Cerebellar cortex (tissue), 1 donor: ENCODE results near the gene PURB.
"Not testable (repeated sequence)": the region's sequence is repeated elsewhere in the genome, so short reads cannot be mapped to it uniquely, and the experiment has no call there.

Experiments
- DNase-seq: peaks from one replicate; pipeline ENCODE4 v3.0.0-alpha.2; 2015; ENCODE audit warnings: low spot score

Gene PURB

GRCh38 chr7:44852590-44852989 is 32.7 kb downstream of the PURB start:
- no peak for DNase-seq

- no peak for DNase-seq
Measured at GRCh38 chr7:44849885-44850544, 35.3 kb downstream of the PURB start.

DNA sequence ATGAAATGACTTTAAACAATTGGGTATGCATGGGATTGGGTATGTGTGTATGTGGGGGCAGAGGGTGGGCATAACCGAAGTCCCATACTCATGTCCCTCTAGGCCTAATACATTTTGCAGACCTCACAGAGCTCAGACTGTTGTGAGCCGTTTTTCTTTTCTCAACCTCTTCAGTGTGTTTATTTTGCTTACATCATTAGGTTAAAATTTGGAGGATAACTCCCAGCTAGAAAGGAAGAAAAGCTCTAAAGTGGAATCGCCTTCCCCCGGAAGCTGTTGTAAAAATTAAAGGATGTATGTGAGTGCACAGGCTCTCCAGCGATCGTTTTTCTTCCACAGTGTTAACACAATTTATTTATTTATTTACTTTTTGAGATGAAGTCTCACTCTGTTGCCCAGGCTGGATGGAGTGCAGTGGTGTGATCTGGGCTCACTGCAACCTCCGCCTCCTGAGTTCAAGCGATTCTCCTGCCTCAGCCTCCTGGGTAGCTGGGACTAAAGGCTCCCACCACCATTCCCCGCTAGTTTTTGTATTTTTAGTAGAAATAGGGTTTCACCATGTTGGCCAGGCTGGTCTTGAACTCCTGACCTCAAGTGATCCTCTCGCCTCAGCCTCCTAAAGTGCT is 36.0 kb downstream of the PURB start:
- DNase-seq = no peak

- peak; percentile 100 for DNase-seq
Measured at GRCh38 chr7:44847920-44848634, 37.3 kb downstream of the PURB start, which contains the start of gene H2AZ2. H2AZ2 (minus strand) TSS chr7:44848087; CDS start chr7:44847971, 116 bp downstream.

DNA sequence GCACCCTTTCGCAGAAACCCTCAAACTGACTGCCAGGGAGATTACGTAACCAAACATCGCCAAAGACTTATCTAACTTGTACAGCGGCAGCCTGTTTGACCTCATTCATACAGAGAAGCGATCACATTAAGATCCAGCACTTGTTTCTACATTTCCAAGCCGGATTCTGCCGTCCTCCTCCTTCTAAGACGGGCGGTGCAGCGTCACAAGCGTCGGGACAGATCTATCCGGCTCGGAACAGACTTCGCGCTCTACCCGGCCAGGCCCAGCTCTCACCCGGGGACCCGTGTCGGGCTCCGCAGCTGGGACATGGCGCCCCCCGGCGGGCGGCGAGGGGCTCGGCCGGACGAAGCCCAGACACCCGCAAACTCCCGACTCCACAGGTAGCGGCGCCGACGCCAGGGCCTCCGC is 37.8 kb downstream of the PURB start:
- DNase-seq = peak; percentile 80

GRCh38 chr7:44846816-44847508 is 38.4 kb downstream of the PURB start:
- DNase-seq = peak; percentile 21

DNA sequence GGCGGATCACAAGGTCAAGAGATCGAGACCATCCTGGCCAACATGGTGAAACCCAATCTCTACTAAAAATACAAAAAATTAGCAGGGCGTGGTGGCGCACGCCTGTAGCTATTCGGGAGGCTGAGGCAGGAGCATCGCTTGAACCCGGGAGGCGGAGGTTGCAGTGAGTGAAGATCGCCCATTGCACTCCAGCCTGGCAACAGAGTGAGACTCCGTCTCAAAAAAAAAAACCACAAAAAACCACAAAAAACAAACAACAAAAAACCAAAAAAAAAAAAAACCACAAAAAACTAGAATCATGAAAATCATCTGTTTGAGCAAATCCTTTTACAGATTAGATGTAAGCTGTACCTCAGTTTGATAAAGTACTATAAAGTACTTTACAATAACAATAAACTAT is 38.9 kb downstream of the PURB start:
- not testable (repeated sequence) for DNase-seq

GRCh38 chr7:44845451-44845850 is 39.9 kb downstream of the PURB start:
- no peak for DNase-seq

- DNase-seq = not testable (repeated sequence)
Measured at GRCh38 chr7:44843440-44843839, 41.9 kb downstream of the PURB start.

DNA sequence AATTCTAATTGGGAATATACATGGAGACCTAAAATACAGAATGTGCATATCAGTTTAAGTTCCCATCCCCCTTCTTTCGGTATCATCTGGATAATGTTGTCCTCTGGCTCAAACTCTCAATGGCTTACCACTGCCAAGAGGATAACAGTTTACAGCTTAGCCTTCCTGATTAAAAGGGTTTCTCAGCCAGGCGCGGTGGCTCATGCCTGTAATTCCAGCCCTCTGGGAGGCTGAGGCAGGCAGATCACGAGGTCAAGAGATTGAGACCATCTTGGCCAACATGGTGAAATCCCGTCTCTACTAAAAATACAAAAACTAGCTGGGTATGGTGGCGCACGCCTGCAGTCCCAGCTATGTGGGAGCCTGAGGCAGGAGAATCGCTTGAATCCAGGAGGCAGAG is 42.7 kb downstream of the PURB start:
- not testable (repeated sequence) for DNase-seq

DNA sequence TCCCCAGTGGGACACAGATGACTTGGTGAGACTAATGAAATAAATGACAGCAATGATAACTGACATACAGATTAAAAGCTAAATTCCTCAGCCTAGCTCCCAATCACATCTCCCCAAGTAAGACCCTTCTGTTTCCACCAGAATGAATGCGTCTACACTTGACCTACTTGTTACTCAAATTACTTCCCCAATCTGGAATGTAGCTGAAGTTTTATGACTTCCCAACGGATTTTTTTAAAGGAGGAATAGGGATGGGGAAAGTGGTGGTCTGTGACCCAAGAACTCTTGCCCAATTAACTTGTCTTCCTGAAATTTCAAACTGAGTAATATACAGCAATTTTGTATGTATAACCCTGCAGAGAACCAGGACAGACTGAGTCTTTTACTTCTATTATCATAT is 46.6 kb downstream of the PURB start:
- no peak for DNase-seq

DNA sequence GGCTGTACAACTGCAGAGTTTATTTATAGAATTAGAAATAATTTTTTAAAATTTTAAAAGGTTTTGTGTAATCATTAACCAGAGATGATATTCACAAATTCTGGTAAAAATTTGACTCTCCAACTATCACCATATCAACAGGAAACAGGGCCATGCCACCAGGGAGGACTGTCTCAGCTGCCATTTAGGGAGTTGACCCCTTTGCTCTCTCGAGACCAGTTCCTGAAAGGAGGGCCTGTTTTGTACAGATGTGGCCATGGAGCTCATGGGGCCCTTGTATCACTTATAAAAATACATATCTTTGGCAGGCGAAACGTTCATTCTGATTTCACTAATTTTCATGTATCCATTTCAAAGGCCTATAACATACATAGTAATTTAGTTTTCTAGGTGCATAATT is 57.8 kb downstream of the PURB start:
- no peak for DNase-seq
